Measurements from ENCODE around the gene PYGM.

PYGM gene

DNA sequence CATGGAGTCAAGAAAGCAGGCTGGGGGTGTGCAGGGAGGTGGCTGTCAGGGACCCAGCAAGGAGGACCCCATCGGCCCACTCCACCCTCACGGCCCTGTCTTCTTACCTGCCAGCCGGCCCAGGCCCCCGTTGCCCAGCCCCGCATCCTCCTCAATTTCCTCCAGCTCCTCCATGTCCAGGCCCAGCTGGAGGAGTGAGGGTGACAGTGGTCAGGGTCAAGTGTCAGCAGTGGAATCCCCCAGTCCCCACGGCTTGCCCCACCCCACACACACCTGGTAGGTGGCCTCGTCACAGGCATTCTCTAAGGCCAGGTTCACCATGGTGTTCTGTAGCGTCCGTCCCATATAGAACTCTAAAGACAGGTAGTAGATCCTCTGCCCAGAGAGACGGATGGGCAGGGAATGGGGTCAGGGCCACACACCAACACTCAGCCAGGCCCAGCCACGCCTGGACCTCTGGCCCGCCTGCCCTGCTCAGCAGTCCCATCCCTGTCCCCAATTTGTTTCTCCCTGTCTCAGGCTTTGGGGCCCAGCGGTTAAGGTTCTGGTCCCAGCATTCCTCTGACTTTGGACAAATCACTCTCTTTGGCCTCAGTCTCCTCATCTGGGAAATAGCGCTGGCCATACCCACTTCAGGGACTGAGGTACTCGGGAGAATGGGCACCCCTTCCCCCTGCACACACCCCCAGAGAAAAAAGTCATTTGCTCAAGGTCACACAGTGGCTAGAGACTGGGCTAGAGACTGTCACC is 1.3 kb downstream of the PYGM start:
- Histone ChIP-seq H4K20me1 (ENCODE audit: low read depth, low read length) (no peaks in the 10 kb centered on the region; the same call in 1 of the 2 replicates), H3K9me2 (replicated peaks; ENCODE audit: insufficient read depth, low read length) (no peaks in the 10 kb centered on the region), H3K9me3 (ENCODE audit: insufficient read depth, low read length) (no peaks in the 10 kb centered on the region), H3F3A (ENCODE audit: insufficient read depth) (peaks cover 25% of the 10 kb centered on the region), H3K27me3 (ENCODE audit: low read length) (no peaks in the 10 kb centered on the region), H3K79me2 (ENCODE audit: insufficient read depth, low read length) (no peaks in the 10 kb centered on the region), H3K27ac (ENCODE audit: low read depth, low read length) (no peak overlapping the region), H3K4me2 (ENCODE audit: low read depth, low read length, poor library complexity, severe bottlenecking) (no peak overlapping the region), H3K9ac (ENCODE audit: low read length) (no peak overlapping the region), H3K36me3 (ENCODE audit: low read length) (no peaks in the 10 kb centered on the region), H3K4me3 (ENCODE audit: insufficient read depth, low read length, poor library complexity, severe bottlenecking) (no peak overlapping the region), H2AFZ (ENCODE audit: low read depth, low read length, severe bottlenecking) (no peak overlapping the region)
- TF ChIP-seq, protein P1, sequence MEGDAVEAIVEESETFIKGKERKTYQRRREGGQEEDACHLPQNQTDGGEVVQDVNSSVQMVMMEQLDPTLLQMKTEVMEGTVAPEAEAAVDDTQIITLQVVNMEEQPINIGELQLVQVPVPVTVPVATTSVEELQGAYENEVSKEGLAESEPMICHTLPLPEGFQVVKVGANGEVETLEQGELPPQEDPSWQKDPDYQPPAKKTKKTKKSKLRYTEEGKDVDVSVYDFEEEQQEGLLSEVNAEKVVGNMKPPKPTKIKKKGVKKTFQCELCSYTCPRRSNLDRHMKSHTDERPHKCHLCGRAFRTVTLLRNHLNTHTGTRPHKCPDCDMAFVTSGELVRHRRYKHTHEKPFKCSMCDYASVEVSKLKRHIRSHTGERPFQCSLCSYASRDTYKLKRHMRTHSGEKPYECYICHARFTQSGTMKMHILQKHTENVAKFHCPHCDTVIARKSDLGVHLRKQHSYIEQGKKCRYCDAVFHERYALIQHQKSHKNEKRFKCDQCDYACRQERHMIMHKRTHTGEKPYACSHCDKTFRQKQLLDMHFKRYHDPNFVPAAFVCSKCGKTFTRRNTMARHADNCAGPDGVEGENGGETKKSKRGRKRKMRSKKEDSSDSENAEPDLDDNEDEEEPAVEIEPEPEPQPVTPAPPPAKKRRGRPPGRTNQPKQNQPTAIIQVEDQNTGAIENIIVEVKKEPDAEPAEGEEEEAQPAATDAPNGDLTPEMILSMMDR (IDR thresholded peaks at IDR 0.05; ENCODE audit: insufficient read depth, low read length, poor library complexity, severe bottlenecking): no peak
- no peak for TF ChIP-seq EZH2phosphoT487 (conservative IDR thresholded peaks at IDR 0.05; ENCODE audit: low read length)

DNA sequence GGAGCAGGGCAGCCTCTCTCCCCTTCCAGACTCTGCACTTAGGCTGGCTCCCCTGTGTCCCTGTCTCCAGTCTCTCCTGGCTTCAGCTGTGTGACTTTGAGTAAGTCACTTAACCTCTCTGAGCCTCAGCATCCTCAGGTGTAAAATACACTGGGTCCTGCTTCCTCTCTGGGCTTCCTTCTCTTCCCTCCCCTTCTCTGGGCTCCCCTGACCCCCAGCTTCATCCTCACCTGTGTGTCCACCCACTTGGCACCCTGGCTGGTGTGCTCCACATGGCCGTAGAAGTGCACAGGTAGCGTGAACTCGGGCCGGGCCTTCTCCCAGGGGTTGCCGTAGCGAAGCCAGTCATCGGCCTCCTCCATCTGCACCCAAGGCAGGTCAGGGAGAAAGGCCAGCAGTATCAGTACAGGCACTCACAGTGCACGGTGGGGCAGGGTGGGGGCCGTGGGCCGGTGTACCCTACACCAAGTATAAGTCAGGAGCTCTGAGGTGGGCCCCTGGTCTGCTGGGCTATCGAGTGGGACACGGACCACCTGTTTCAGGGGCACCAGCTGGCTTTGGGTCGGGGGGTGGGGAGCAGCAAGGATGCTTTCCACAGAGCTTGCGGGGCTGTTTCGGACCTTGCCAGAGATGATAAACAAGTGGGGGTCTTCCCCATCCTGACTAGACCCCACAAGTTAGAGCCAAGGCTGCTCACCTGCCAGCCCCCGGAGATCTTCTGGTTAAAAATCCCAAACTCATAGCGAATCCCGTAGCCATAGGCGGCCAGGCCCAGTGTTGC is 2.0 kb downstream of the PYGM start:
- no peaks in the 10 kb centered on the region for H3K9me3 ChIP-seq (ENCODE audit: insufficient read depth, low read length)
- no peaks in the 10 kb centered on the region for H3K9me2 ChIP-seq (replicated peaks; ENCODE audit: insufficient read depth, low read length)
- TF ChIP-seq, protein P1 (IDR thresholded peaks at IDR 0.05; ENCODE audit: insufficient read depth, low read length, poor library complexity, severe bottlenecking): no peak
- TF ChIP-seq EZH2phosphoT487 (conservative IDR thresholded peaks at IDR 0.05; ENCODE audit: low read length): no peak
- no peak overlapping the region for H3K27ac ChIP-seq (ENCODE audit: low read depth, low read length)
- no peaks in the 10 kb centered on the region; the same call in 1 of the 2 replicates for H4K20me1 ChIP-seq (ENCODE audit: low read depth, low read length)
- no peak overlapping the region for H3K4me3 ChIP-seq (ENCODE audit: insufficient read depth, low read length, poor library complexity, severe bottlenecking)
- no peaks in the 10 kb centered on the region for H3K79me2 ChIP-seq (ENCODE audit: insufficient read depth, low read length)
- peaks cover 18% of the 10 kb centered on the region for H3F3A ChIP-seq (ENCODE audit: insufficient read depth)
- H3K9ac ChIP-seq (ENCODE audit: low read length): no peak overlapping the region
- H3K27me3 ChIP-seq (ENCODE audit: low read length): no peaks in the 10 kb centered on the region
- no peak overlapping the region for H2AFZ ChIP-seq (ENCODE audit: low read depth, low read length, severe bottlenecking)
- H3K4me2 ChIP-seq (ENCODE audit: low read depth, low read length, poor library complexity, severe bottlenecking): no peak overlapping the region
- H3K36me3 ChIP-seq (ENCODE audit: low read length): no peaks in the 10 kb centered on the region

DNA sequence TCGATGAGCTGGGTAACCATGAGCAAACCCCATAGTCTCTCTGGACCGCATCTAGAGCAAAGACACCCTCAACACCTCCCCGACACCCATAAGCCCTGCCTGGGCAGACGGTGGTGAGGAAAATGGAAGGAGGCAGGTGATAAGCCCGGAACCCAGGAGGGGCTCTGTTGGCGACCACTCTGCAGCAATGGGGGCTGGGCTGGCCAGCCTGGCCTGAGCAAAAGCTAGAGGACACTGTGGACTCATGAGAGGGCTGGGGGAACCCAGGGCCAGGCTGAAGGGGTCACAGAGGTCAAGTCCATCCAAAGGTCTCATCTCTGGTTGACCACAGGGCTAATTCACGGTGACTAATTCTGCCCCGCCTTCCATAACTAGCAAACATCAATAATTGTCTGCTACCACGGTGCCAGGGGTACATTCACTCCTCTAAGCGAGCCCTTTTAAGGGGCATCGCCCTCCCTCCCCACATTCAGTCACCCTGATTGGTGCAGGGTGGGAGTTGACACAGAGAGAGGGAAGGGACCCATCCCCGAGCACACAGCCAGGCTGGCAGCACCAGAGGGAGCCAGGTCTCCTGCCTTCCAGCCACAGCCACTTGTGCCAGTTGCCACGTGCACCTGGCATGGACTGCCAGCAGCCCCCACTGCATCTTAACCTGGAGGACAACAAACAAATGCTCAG is 4.0 kb downstream of the PYGM start:
- H3F3A ChIP-seq (ENCODE audit: insufficient read depth): peaks cover 2% of the 10 kb centered on the region
- H3K36me3 ChIP-seq (ENCODE audit: low read length): no peaks in the 10 kb centered on the region
- no peaks in the 10 kb centered on the region for H3K9me3 ChIP-seq (ENCODE audit: insufficient read depth, low read length)
- H2AFZ ChIP-seq (ENCODE audit: low read depth, low read length, severe bottlenecking): no peak overlapping the region
- H3K27me3 ChIP-seq (ENCODE audit: low read length): no peaks in the 10 kb centered on the region
- no peaks in the 10 kb centered on the region for H3K9me2 ChIP-seq (replicated peaks; ENCODE audit: insufficient read depth, low read length)
- TF ChIP-seq, protein P1 (IDR thresholded peaks at IDR 0.05; ENCODE audit: insufficient read depth, low read length, poor library complexity, severe bottlenecking): no peak
- no peak for TF ChIP-seq EZH2phosphoT487 (conservative IDR thresholded peaks at IDR 0.05; ENCODE audit: low read length)
- no peaks in the 10 kb centered on the region for H4K20me1 ChIP-seq (ENCODE audit: low read depth, low read length)
- H3K4me2 ChIP-seq (ENCODE audit: low read depth, low read length, poor library complexity, severe bottlenecking): no peak overlapping the region
- no peaks in the 10 kb centered on the region for H3K79me2 ChIP-seq (ENCODE audit: insufficient read depth, low read length)
- no peak overlapping the region for H3K4me3 ChIP-seq (ENCODE audit: insufficient read depth, low read length, poor library complexity, severe bottlenecking)
- no peak overlapping the region for H3K27ac ChIP-seq (ENCODE audit: low read depth, low read length)
- H3K9ac ChIP-seq (ENCODE audit: low read length): no peak overlapping the region
